BE2C (cell line): ENCODE measurements around the gene MEG3.
A peak's percentile ranks its signal among the peaks of the same experiment; 100 is the strongest.

Experiments used
- DNase-seq: peaks from one replicate; pipeline ENCODE4 v3.0.0-alpha.2; 2020
- H3K27me3 ChIP-seq: fragments of 250-450 bp; sonication (Bioruptor Pico); 2 replicates; pipeline ENCODE4 v1.5.1; 2020; ENCODE audit warnings: mild to moderate bottlenecking
- H3K36me3 ChIP-seq: fragments of 250-450 bp; sonication (Bioruptor Pico); 2 replicates; pipeline ENCODE4 v1.5.1; 2020; ENCODE audit warnings: mild to moderate bottlenecking
- H3K4me1 ChIP-seq: fragments of 250-450 bp; sonication (Bioruptor Pico); 2 replicates; pipeline ENCODE4 v1.5.1; 2020
- H3K4me3 ChIP-seq: 2 replicates; pipeline ENCODE4 v1.5.1; 2011; ENCODE audit warnings: low read depth, low read length
- H3K9me3 ChIP-seq: fragments of 250-450 bp; sonication (Bioruptor Pico); 2 replicates; pipeline ENCODE4 v1.5.1; 2020
- CTCF ChIP-seq: IDR thresholded peaks from 2 replicates; pipeline ENCODE4 v1.5.1; 2012; ENCODE audit warnings: mild to moderate bottlenecking, low read depth, low read length

MEG3 gene

DNA sequence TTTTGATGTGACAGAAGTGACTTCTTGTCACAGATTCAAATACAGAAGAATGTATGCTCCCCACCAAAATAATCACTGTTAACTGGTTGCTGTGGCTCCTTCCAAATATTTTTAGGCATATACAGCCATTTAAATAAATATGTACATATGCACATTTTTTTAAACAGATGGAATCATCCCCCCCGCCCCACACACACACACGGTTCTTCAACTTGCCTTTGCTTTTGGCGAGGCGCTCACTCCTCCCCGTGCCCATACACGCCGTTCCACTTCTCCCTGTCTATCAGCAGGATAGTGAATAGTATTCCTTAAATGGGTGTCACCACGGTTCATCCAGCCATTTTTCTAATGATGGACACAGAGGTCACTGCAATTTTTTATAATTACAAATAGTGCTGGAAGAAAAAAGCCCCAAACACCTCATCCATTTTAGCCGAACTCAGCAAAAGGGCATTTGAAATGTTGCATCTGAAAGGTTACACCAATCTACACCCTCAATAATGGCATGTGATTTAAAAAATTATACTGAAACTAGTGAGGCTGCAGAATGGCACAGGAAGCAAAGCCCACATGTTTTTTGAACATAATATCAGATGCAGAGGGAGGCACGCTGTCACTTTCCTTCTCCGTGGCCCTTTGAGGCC, 39.2 kb upstream of the MEG3 start:
- no peak for TF ChIP-seq CTCF
- Histone ChIP-seq H3K4me3 (no peak overlapping the region), H3K4me1 (peaks cover 42% of the 10 kb centered on the region), H3K36me3 (no peaks in the 10 kb centered on the region), H3K27me3 (no peaks in the 10 kb centered on the region), H3K9me3 (no peaks in the 10 kb centered on the region)
- peak; percentile 1 for DNase-seq

GRCh38 chr14:100787659-100788058, 38.3 kb upstream of the MEG3 start:
- no peaks in the 10 kb centered on the region for H3K36me3 ChIP-seq
- no peak for DNase-seq
- no peak for TF ChIP-seq CTCF
- H3K27me3 ChIP-seq, result no peaks in the 10 kb centered on the region
- peaks cover 34% of the 10 kb centered on the region for H3K4me1 ChIP-seq
- no peaks in the 10 kb centered on the region for H3K9me3 ChIP-seq
- H3K4me3 ChIP-seq, result no peak overlapping the region

DNA sequence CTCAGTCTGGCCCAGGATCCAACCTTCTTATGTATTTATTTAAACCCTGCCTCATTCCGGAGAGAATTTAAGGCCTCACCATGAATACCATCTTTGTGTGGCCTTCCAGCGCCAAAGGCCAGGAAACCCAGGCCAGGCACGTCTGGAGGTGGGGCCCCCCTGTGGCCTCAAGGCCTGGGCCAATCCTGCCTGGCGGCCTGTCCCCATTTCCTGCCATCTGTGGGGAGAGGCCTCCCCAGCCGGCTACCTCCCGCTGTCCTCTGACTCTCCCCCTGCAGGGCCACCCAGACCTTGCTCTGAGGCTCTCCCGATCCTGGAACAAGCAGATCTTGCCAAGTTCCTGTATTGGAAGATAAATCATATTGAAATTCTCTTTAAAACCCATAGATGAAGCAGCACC, 37.4 kb upstream of the MEG3 start:
- DNase-seq, result no peak

DNA sequence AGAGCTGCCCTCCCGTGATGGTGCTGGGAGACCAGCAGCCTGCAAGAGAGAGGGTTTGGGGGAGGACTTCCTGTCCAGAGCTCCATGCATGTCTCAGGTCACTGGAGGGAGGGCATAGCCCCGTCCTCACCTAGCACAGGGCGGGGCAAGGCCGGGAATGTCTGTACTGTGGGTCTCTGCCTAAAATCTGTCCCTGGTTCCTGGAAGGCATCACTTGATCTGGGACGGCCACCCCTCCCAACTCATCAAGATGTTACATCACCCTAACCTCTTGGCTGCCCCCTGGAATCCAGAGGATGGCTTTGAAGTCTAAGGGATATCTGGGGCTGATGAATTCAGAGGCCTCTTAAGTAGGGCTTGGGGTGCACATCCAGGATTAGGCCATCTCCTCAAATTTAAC, 37.0 kb upstream of the MEG3 start:
- Histone ChIP-seq H3K9me3 (no peaks in the 10 kb centered on the region), H3K4me3 (no peak overlapping the region), H3K4me1 (peaks cover 24% of the 10 kb centered on the region), H3K36me3 (no peaks in the 10 kb centered on the region), H3K27me3 (no peaks in the 10 kb centered on the region)
- DNase-seq, result no peak
- no peak for TF ChIP-seq CTCF

More for the DNA sequence above, 37.4 kb upstream of the MEG3 start:
- no peaks in the 10 kb centered on the region for H3K9me3 ChIP-seq
- no peak overlapping the region for H3K4me3 ChIP-seq
- no peaks in the 10 kb centered on the region for H3K36me3 ChIP-seq
- TF ChIP-seq CTCF, result no peak
- peaks cover 27% of the 10 kb centered on the region for H3K4me1 ChIP-seq
- H3K27me3 ChIP-seq, result no peaks in the 10 kb centered on the region

GRCh38 chr14:100789460-100790417, 36.2 kb upstream of the MEG3 start:
- Histone ChIP-seq H3K9me3 (no peaks in the 10 kb centered on the region), H3K36me3 (no peaks in the 10 kb centered on the region), H3K27me3 (no peaks in the 10 kb centered on the region), H3K4me1 (peaks cover 17% of the 10 kb centered on the region), H3K4me3 (no peak overlapping the region)
- no peak for TF ChIP-seq CTCF
- no peak for DNase-seq
